ENCODE measurements around the gene IFI27L2.

IFI27L2 gene

DNA sequence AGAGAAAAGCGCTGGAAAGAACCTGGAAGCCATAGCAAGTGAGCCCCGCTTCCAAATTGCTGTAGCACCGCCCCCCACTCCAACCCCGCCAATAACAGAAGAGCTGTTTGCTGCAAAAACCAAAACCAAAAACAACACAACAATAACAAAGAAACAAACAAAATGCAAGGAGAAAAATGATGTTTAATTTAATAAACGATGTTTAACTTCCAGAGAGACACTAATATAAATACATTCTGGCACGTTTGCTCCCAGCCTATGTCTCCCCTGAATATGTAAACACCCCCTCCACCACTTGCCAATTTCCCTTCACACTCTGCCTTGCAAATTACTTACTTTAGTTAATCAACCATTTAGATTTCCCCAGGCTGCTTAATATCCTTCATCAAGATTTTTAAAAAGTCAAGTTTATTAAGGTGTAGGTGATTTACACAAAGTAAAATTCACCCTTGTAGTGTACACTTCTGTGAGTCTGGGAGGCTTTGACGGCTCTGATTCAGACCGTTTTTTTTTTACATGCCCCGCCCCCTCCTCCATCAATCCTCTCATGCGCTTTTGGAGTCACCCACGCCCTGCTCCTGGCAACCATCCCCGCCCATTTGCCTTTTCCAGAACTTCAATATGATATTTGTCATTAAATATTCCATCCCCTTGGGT, 482 bp upstream of the IFI27L2 start:
- H3K79me2 ChIP-seq (ENCODE audit: insufficient read depth, low read length): no peaks in the 10 kb centered on the region
- no peak overlapping the region for H3K27ac ChIP-seq (ENCODE audit: low read depth, low read length)
- peak overlapping the region; percentile 83 for H3K4me3 ChIP-seq (ENCODE audit: insufficient read depth, low read length, poor library complexity, severe bottlenecking)
- H2AFZ ChIP-seq (ENCODE audit: low read depth, low read length, severe bottlenecking): peak overlapping the region; percentile 99
- H3K9ac ChIP-seq (ENCODE audit: low read length): peak overlapping the region; percentile 66
- no peaks in the 10 kb centered on the region for H3K36me3 ChIP-seq (ENCODE audit: low read length)
- no peaks in the 10 kb centered on the region for H3K9me2 ChIP-seq (replicated peaks; ENCODE audit: insufficient read depth, low read length)
- H3F3A ChIP-seq (ENCODE audit: insufficient read depth): no peaks in the 10 kb centered on the region
- TF ChIP-seq, protein P1, sequence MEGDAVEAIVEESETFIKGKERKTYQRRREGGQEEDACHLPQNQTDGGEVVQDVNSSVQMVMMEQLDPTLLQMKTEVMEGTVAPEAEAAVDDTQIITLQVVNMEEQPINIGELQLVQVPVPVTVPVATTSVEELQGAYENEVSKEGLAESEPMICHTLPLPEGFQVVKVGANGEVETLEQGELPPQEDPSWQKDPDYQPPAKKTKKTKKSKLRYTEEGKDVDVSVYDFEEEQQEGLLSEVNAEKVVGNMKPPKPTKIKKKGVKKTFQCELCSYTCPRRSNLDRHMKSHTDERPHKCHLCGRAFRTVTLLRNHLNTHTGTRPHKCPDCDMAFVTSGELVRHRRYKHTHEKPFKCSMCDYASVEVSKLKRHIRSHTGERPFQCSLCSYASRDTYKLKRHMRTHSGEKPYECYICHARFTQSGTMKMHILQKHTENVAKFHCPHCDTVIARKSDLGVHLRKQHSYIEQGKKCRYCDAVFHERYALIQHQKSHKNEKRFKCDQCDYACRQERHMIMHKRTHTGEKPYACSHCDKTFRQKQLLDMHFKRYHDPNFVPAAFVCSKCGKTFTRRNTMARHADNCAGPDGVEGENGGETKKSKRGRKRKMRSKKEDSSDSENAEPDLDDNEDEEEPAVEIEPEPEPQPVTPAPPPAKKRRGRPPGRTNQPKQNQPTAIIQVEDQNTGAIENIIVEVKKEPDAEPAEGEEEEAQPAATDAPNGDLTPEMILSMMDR (IDR thresholded peaks at IDR 0.05; ENCODE audit: insufficient read depth, low read length, poor library complexity, severe bottlenecking): no peak
- no peaks in the 10 kb centered on the region for H4K20me1 ChIP-seq (ENCODE audit: low read depth, low read length)
- no peaks in the 10 kb centered on the region for H3K9me3 ChIP-seq (ENCODE audit: insufficient read depth, low read length)
- peak overlapping the region; percentile 99 for H3K4me2 ChIP-seq (ENCODE audit: low read depth, low read length, poor library complexity, severe bottlenecking)
- no peaks in the 10 kb centered on the region for H3K27me3 ChIP-seq (ENCODE audit: low read length)

DNA sequence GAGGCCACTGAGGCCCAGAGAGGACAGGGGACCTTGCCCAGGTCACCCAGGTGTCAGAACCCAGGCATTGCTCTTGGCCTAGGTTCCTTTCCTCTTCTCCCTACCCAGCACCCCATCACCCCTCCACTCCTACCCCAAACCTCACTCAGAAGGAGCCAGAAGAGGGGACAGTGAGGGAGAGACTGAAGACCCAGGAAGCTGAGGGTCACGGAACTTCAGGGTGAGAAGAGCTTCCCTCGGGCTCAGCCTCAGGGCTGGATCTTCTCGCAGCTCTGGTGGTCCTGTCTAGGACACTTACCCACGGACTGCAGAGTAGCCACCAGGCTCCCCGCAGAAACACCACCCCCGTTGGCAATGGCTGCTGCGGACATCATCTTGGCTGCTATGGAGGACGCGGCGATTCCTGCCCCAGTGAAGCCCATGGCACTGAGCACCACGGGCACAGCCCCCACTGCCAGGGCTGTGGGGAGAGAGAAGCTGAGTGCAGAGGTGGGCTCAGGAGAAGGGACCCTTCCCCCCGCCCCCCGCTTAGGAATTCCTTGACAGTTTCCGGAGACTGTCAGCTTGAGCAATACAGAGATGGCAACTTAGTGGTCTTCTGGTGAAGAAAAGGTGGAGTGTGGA, 1.1 kb downstream of the IFI27L2 start:
- Histone ChIP-seq H3K9me3 (ENCODE audit: insufficient read depth, low read length) (no peaks in the 10 kb centered on the region), H3K4me2 (ENCODE audit: low read depth, low read length, poor library complexity, severe bottlenecking) (peak overlapping the region; percentile 99), H3K79me2 (ENCODE audit: insufficient read depth, low read length) (no peaks in the 10 kb centered on the region), H3K27me3 (ENCODE audit: low read length) (no peaks in the 10 kb centered on the region), H3K36me3 (ENCODE audit: low read length) (no peaks in the 10 kb centered on the region), H3F3A (ENCODE audit: insufficient read depth) (no peaks in the 10 kb centered on the region), H2AFZ (ENCODE audit: low read depth, low read length, severe bottlenecking) (no peak overlapping the region), H3K27ac (ENCODE audit: low read depth, low read length) (no peak overlapping the region), H3K9ac (ENCODE audit: low read length) (peak overlapping the region; percentile 66; the same call in 1 of the 2 replicates), H3K9me2 (replicated peaks; ENCODE audit: insufficient read depth, low read length) (no peaks in the 10 kb centered on the region), H4K20me1 (ENCODE audit: low read depth, low read length) (no peaks in the 10 kb centered on the region), H3K4me3 (ENCODE audit: insufficient read depth, low read length, poor library complexity, severe bottlenecking) (no peak overlapping the region)
- no peak for TF ChIP-seq EZH2phosphoT487 (conservative IDR thresholded peaks at IDR 0.05; ENCODE audit: low read length)
- TF ChIP-seq, protein P1 (IDR thresholded peaks at IDR 0.05; ENCODE audit: insufficient read depth, low read length, poor library complexity, severe bottlenecking): no peak

DNA sequence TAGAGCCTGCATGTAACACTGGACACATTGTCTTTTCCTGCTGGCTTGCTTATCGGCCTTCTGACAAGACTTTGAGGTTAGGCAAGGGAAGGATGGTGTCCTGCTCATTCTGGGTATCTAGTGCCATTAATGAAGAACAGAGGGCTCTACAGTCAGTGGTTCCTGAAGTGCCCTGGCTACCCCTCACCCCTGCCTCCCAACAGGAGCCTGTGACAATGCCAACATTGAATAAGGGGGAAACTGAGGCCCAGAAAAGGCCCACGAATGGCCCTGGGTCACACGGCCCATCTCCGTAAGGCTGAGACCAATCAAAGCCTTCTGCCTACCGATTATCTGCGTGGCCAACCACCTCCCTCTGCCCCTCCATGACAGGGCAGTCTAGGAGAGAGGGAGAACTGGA, 2.1 kb downstream of the IFI27L2 start:
- Histone ChIP-seq H3K9ac (ENCODE audit: low read length) (no peak overlapping the region), H3K4me3 (ENCODE audit: insufficient read depth, low read length, poor library complexity, severe bottlenecking) (no peak overlapping the region), H3K27me3 (ENCODE audit: low read length) (no peaks in the 10 kb centered on the region), H4K20me1 (ENCODE audit: low read depth, low read length) (no peaks in the 10 kb centered on the region), H3K36me3 (ENCODE audit: low read length) (no peaks in the 10 kb centered on the region), H3K9me3 (ENCODE audit: insufficient read depth, low read length) (no peaks in the 10 kb centered on the region), H3F3A (ENCODE audit: insufficient read depth) (no peaks in the 10 kb centered on the region), H3K27ac (ENCODE audit: low read depth, low read length) (no peak overlapping the region), H2AFZ (ENCODE audit: low read depth, low read length, severe bottlenecking) (no peak overlapping the region), H3K4me2 (ENCODE audit: low read depth, low read length, poor library complexity, severe bottlenecking) (no peak overlapping the region), H3K9me2 (replicated peaks; ENCODE audit: insufficient read depth, low read length) (no peaks in the 10 kb centered on the region), H3K79me2 (ENCODE audit: insufficient read depth, low read length) (no peaks in the 10 kb centered on the region)
- no peak for TF ChIP-seq EZH2phosphoT487 (conservative IDR thresholded peaks at IDR 0.05; ENCODE audit: low read length)
- TF ChIP-seq, protein P1 (IDR thresholded peaks at IDR 0.05; ENCODE audit: insufficient read depth, low read length, poor library complexity, severe bottlenecking): no peak
